Lung (tissue), 12 donors: Measurements from ENCODE around the gene BEAN1. TPM values are rescaled to one million over a fixed set of nuclear protein-coding genes. Genes with fewer than 3 reads are reported as not detected.

Experiments used
- ATAC-seq: fragments of 200-7000 bp; cut with Tn5 transposase; one replicate; pipeline ENCODE4 v1.9.1; 2020; ENCODE audit warnings: moderate number of reproducible peaks; ENCODE audit not compliant: insufficient read depth, low FRiP score
- DNase-seq, 3 donors: peaks; one replicate each; pipeline ENCODE4 v3.0.0-alpha.2; 2013 to 2017
- H3K27ac ChIP-seq, 2 donors: one replicate each; pipeline ENCODE4 v1.5.1; 2013; ENCODE audit warnings: mild to moderate bottlenecking in 2 of 2, moderate library complexity in 2 of 2, control low read depth in 1 of 2, inconsistent platforms in 1 of 2, low read depth in 1 of 2, low read length in 1 of 2
- H3K27me3 ChIP-seq, 3 donors: one replicate each; pipeline ENCODE4 v1.5.1; 2013; ENCODE audit warnings: low read length in 2 of 3; ENCODE audit not compliant: control insufficient read depth in 3 of 3, insufficient read depth in 3 of 3
- H3K36me3 ChIP-seq, 4 donors: one replicate each; pipeline ENCODE4 v1.5.1; 2013; ENCODE audit warnings: low read length in 4 of 4, mild to moderate bottlenecking in 1 of 4, moderate library complexity in 1 of 4; ENCODE audit not compliant: control insufficient read depth in 4 of 4, insufficient read depth in 4 of 4
- H3K4me1 ChIP-seq, 5 donors: one replicate each; pipeline ENCODE4 v1.5.1; 2013; ENCODE audit warnings: low read length in 5 of 5, mild to moderate bottlenecking in 2 of 5, moderate library complexity in 1 of 5; ENCODE audit not compliant: control insufficient read depth in 5 of 5, insufficient read depth in 5 of 5
- H3K4me3 ChIP-seq: one replicate; pipeline ENCODE4 v1.5.1; 2013; ENCODE audit warnings: mild to moderate bottlenecking, control low read depth, moderate library complexity
- H3K9ac ChIP-seq, 2 donors: one replicate each; pipeline ENCODE4 v1.5.1; 2013; ENCODE audit warnings: low read length in 2 of 2, control low read depth in 1 of 2; ENCODE audit not compliant: insufficient read depth in 1 of 2
- H3K9me3 ChIP-seq, 4 donors: one replicate each; pipeline ENCODE4 v1.5.1; 2013; ENCODE audit warnings: low read length in 3 of 4, mild to moderate bottlenecking in 1 of 4, moderate library complexity in 1 of 4; ENCODE audit not compliant: control insufficient read depth in 4 of 4, insufficient read depth in 3 of 4
- CTCF ChIP-seq: IDR thresholded peaks from 2 replicates; pipeline ENCODE4 v1.5.1; 2012; ENCODE audit warnings: mild to moderate bottlenecking; ENCODE audit errors: control extremely low read depth, extremely low read depth
- WGBS, 2 donors: extraction: QIAGEN DNeasy Blood & Tissue Kit; methylation state at CpG; one replicate each; pipeline ENCODE4 v1.1.7; 2013; 5-methylcytosine and 5-hydroxymethylcytosine counted together
- polyA plus RNA-seq, 2 donors: library from polyadenylated mRNA; stranded (reverse); fragments of 200-250 nt; gene quantifications; one replicate each; pipeline ENCODE4 v1.2.1, GENCODE V29; 2013
- total RNA-seq, 2 donors: library from RNA; depleted of rRNA in 1 of 2; stranded (reverse); fragments of >200 nt in 1 of 2; gene quantifications; one replicate each; pipeline ENCODE4 v1.2.1, GENCODE V29; 2014 to 2021
- donor health status: control.
- donor health status: control.
- donor health status: Bipolar disorder and iron deficiency.
- donor health status: healthy.
- donor health status: DM: yes; HTN: yes; CAD: no.

Gene BEAN1
- total and polyA plus RNA-seq, 4 donors, result 0.16 to 3.2 (median 0.25) TPM

GRCh38 chr16:66382171-66382965 lies 44.7 kb upstream of the BEAN1 start:
- H3K27me3 ChIP-seq, result no peaks in the 10 kb centered on the region
- H3K4me1 ChIP-seq, result peaks cover 0 to 19% (median 0%) of the 10 kb centered on the region in 5 donors
- H3K9ac ChIP-seq, result no peak overlapping the region
- peaks cover 0 to 3% (median 0%) of the 10 kb centered on the region in 4 donors for H3K36me3 ChIP-seq
- no peak for TF ChIP-seq CTCF
- peak overlapping the region; percentile 54 to 87 for H3K27ac ChIP-seq
- peaks cover 0 to 8% (median 0%) of the 10 kb centered on the region in 4 donors for H3K9me3 ChIP-seq
- DNase-seq (peak in 1 of 3 donors; percentile 63), ATAC-seq (peak; percentile 46)
- H3K4me3 ChIP-seq, result no peak overlapping the region
- 62 to 78% methylated on average over 13 of the region's 13 CpGs for WGBS, 2 donors

- no peak overlapping the region for H3K4me3 ChIP-seq
Measured at GRCh38 chr16:66382966-66383299, 44.2 kb upstream of the BEAN1 start.

GRCh38 chr16:66383551-66383950 lies 43.5 kb upstream of the BEAN1 start:
- ATAC-seq, result no peak
- peak overlapping the region; percentile 3 to 75 for H3K27ac ChIP-seq

More at GRCh38 chr16:66382966-66383299, 44.2 kb upstream of the BEAN1 start:
- Histone ChIP-seq H3K27me3 (no peaks in the 10 kb centered on the region), H3K4me1 (peaks cover 0 to 19% (median 0%) of the 10 kb centered on the region in 5 donors), H3K36me3 (peaks cover 0 to 6% (median 0%) of the 10 kb centered on the region in 4 donors), H3K27ac (peak overlapping the region in 1 of 2 donors; percentile 27), H3K9me3 (peaks cover 0 to 8% (median 0%) of the 10 kb centered on the region in 4 donors), H3K9ac (no peak overlapping the region)
- DNase-seq (no peak), ATAC-seq (no peak)
- no peak for TF ChIP-seq CTCF
- WGBS, 2 donors, result 57 to 75% methylated on average over 3 of the region's 3 CpGs

More at GRCh38 chr16:66383551-66383950, 43.5 kb upstream of the BEAN1 start:
- no peak overlapping the region for H3K4me3 ChIP-seq
- peaks cover 0 to 6% (median 0%) of the 10 kb centered on the region in 4 donors for H3K36me3 ChIP-seq
- peaks cover 0 to 8% (median 0%) of the 10 kb centered on the region in 4 donors for H3K9me3 ChIP-seq
- WGBS, 2 donors, result 80 to 90% methylated on average over 4 of the region's 4 CpGs
- no peaks in the 10 kb centered on the region for H3K27me3 ChIP-seq
- H3K4me1 ChIP-seq, result peaks cover 0 to 17% (median 0%) of the 10 kb centered on the region in 5 donors
- H3K9ac ChIP-seq, result no peak overlapping the region
- no peak for DNase-seq
- TF ChIP-seq CTCF, result no peak
